ENCODE results near the gene KCTD17.

KCTD17 gene

GRCh38 chr22:37060801-37061610, 9.5 kb downstream of the KCTD17 start:
- no peak for DNase-seq (ENCODE audit: low read depth)
- no peak for TF ChIP-seq CTCF (IDR thresholded peaks at IDR 0.05; ENCODE audit: low read depth, low read length, missing control alignments)
- H3K4me3 ChIP-seq (ENCODE audit: low read depth, low read length) = no peak overlapping the region

DNA sequence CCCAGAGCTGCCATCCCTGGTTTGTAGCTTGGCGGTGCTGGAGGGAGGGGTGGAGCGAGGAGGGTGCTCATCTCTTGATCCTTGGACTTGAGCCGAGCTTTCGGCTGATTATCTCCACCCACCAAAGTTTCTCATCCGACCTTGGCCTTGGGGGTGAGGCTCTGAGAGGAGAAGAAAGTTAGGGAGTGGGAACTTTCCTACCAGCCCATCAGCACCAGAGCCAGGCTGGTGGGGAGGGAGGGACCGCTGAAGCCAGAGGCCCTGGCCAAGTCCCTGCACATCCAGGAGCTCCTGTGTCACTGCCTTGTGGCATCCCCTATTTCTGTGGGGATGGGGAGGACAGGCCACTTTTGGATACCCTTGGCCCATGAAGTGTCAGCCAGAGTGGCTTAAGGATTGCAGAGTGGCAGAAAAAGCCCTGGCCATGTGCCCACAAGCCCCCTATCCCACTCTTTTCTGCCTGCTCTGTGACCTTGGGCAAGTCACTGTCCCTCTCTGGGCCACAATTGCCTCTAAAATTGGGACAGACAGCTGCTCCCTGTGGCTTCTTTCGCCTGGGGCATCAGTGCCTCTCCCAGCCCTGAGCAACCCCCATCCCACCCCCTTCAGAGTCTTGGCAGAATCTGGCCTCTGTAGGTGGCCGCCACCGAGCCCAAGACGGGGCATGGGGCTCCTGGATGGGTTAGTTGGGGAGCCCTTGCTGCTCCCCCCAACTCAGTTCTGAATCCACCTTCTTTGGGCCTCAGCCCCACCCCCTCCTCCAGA, 10.3 kb downstream of the KCTD17 start:
- H3K4me3 ChIP-seq (ENCODE audit: low read depth, low read length) = no peak overlapping the region
- TF ChIP-seq CTCF (IDR thresholded peaks at IDR 0.05; ENCODE audit: low read depth, low read length, missing control alignments) = no peak
- DNase-seq (ENCODE audit: low read depth) = no peak

- no peak overlapping the region for H3K4me3 ChIP-seq (ENCODE audit: low read depth, low read length)
- DNase-seq (ENCODE audit: low read depth) = no peak
- no peak for TF ChIP-seq CTCF (IDR thresholded peaks at IDR 0.05; ENCODE audit: low read depth, low read length, missing control alignments)
These were observed 10.8 kb downstream of the KCTD17 start for GRCh38 chr22:37062376-37062675.

- no peak overlapping the region for H3K4me3 ChIP-seq (ENCODE audit: low read depth, low read length)
- no peak for TF ChIP-seq CTCF (IDR thresholded peaks at IDR 0.05; ENCODE audit: low read depth, low read length, missing control alignments)
- DNase-seq (ENCODE audit: low read depth) = no peak
These were observed 11.3 kb downstream of the KCTD17 start for GRCh38 chr22:37062702-37063381.

DNA sequence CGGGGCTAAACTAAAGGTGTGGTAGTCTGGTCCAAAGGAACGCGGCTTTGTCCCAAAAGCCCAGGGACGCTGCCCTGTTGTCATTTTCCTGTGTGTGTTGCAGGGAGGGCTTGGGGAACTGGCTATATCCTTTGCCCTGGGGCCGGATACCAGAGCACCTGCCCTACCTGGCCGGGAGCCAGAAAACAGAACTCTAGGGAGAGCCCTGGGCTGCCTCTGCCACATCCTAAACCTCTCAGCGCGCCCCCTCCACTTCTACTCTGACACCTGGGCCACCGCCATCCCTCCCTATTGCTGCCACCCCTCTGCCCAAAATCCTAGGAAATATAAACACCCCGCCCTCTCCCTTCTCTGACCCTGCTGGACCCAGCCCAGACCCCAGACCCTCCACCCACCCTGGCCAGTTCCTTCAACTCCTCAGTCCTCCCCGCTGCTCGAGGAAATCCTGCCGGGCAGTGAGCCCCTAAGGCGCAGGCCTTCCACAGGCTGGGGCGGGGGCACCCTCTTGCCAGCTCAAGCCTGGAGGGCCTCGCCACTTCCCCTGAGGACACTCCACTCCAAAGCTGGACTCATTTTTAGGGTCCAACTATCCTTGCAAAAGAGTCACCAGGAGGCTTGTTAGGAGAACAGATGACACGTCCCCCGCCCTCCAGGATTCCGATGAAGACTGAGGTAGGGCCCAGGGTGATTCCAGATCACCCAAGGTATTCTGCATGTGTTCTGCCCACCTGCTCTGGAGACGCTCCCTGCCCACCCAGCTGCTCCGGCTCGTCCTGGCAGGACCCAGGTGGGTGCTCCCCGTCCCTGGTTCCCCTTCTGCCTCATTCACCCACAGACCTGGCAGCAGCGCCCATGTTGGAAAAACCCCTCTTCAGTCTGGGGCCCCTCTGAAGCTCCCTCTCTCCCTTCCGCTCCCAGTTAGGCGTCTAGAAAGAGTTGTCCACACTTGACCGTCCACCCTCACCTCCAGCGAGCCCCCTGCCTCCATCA, 12.2 kb downstream of the KCTD17 start:
- no peak for DNase-seq (ENCODE audit: low read depth)
- no peak for TF ChIP-seq CTCF (IDR thresholded peaks at IDR 0.05; ENCODE audit: low read depth, low read length, missing control alignments)
- H3K4me3 ChIP-seq (ENCODE audit: low read depth, low read length) = no peak overlapping the region

- no peak for DNase-seq (ENCODE audit: low read depth)
- H3K4me3 ChIP-seq (ENCODE audit: low read depth, low read length) = no peak overlapping the region
- TF ChIP-seq CTCF (IDR thresholded peaks at IDR 0.05; ENCODE audit: low read depth, low read length, missing control alignments) = no peak
These were observed 13.0 kb downstream of the KCTD17 start for GRCh38 chr22:37064553-37064952.
